ENCODE data around the gene CCNB1IP1. TPM values are rescaled to one million over a fixed set of nuclear protein-coding genes. Genes with fewer than 3 reads are reported as not detected.
"Not testable (repeated sequence)": the region's sequence is repeated elsewhere in the genome, so short reads cannot be mapped to it uniquely, and the experiment has no call there.

The CCNB1IP1 gene
- total RNA-seq, 1 donor from 2014 or later = 95.9 TPM

- Mint-ChIP-seq H3K27me3 (peaks cover 6% of the 10 kb centered on the region), H3K27ac (peak overlapping the region; percentile 98), H3K9me3 (no peaks in the 10 kb centered on the region), H3K4me3 (peak overlapping the region; percentile 95), H3K4me1 (ENCODE audit: unreplicated experiment) (peaks cover 5% of the 10 kb centered on the region), H3K36me3 (peaks cover 17% of the 10 kb centered on the region)
- no peak for DNase-seq (ENCODE audit: extremely low spot score, unreplicated experiment)
- TF ChIP-seq, protein P1, sequence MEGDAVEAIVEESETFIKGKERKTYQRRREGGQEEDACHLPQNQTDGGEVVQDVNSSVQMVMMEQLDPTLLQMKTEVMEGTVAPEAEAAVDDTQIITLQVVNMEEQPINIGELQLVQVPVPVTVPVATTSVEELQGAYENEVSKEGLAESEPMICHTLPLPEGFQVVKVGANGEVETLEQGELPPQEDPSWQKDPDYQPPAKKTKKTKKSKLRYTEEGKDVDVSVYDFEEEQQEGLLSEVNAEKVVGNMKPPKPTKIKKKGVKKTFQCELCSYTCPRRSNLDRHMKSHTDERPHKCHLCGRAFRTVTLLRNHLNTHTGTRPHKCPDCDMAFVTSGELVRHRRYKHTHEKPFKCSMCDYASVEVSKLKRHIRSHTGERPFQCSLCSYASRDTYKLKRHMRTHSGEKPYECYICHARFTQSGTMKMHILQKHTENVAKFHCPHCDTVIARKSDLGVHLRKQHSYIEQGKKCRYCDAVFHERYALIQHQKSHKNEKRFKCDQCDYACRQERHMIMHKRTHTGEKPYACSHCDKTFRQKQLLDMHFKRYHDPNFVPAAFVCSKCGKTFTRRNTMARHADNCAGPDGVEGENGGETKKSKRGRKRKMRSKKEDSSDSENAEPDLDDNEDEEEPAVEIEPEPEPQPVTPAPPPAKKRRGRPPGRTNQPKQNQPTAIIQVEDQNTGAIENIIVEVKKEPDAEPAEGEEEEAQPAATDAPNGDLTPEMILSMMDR (conservative IDR thresholded peaks at IDR 0.05) = peak; percentile 35
Measured at GRCh38 chr14:20343862-20344220, 10.8 kb upstream of the CCNB1IP1 start.

DNA sequence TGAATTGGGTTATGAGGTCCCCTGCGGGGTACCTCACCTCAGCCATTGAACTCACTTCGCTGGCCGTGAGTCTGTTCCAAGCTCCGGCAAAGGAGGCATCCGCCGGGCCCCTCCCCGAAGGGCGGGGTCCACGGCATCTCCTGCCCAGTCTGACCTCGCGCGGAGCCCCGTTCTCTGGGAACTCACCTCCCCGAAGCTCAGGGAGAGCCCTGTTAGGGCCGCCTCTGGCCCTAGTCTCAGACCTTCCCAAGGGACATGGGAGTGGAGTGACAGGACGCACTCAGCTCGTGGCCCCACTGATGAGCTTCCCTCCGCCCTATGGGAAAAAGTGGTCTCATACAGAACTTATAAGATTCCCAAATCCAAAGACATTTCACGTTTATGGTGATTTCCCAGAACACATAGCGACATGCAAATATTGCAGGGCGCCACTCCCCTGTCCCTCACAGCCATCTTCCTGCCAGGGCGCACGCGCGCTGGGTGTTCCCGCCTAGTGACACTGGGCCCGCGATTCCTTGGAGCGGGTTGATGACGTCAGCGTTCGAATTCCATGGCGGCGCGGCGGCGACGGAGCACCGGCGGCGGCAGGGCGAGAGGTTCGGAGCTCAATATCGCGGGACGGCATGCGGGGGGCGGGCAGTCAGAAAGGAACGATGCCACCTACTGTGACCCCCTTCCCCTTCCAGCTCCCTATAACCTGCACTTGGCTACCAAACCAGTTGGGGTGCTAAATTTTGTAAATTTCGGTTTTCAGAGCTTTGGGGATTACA is 10.2 kb upstream of the CCNB1IP1 start, which contains the start of gene PARP2:
Gene PARP2, plus strand, starts transcription at position 544 of the 770 bp plus-strand sequence. Its CDS starts 7 bp downstream, at position 551.
- TF ChIP-seq, protein P1 (conservative IDR thresholded peaks at IDR 0.05) = no peak
- Mint-ChIP-seq H3K4me1 (ENCODE audit: unreplicated experiment) (peaks cover 5% of the 10 kb centered on the region), H3K27ac (peak within 1 kb of the TSS; percentile 98), H3K36me3 (peaks cover 17% of the 10 kb centered on the region), H3K4me3 (peak within 1 kb of the TSS; percentile 95), H3K27me3 (peaks cover 9% of the 10 kb centered on the region), H3K9me3 (no peaks in the 10 kb centered on the region)
- peak; percentile 99 for DNase-seq (ENCODE audit: extremely low spot score, unreplicated experiment)

- DNase-seq (ENCODE audit: extremely low spot score, unreplicated experiment) = no peak
- H3K27ac Mint-ChIP-seq = peak overlapping the region; percentile 98
- peaks cover 9% of the 10 kb centered on the region for H3K27me3 Mint-ChIP-seq
- H3K9me3 Mint-ChIP-seq = no peaks in the 10 kb centered on the region
- H3K4me3 Mint-ChIP-seq = peak overlapping the region; percentile 95
- peaks cover 15% of the 10 kb centered on the region for H3K36me3 Mint-ChIP-seq
- TF ChIP-seq, protein P1 (conservative IDR thresholded peaks at IDR 0.05) = no peak
- H3K4me1 Mint-ChIP-seq (ENCODE audit: unreplicated experiment) = peaks cover 5% of the 10 kb centered on the region
Measured at GRCh38 chr14:20341646-20342045, 8.6 kb upstream of the CCNB1IP1 start.

- H3K4me1 Mint-ChIP-seq (ENCODE audit: unreplicated experiment); DNase-seq (ENCODE audit: extremely low spot score, unreplicated experiment); H3K27me3 Mint-ChIP-seq; H3K9me3 Mint-ChIP-seq; H3K27ac Mint-ChIP-seq: not testable (repeated sequence)
- H3K4me3 Mint-ChIP-seq = peak overlapping the region; percentile 53
- peaks cover 13% of the 10 kb centered on the region for H3K36me3 Mint-ChIP-seq
Measured at GRCh38 chr14:20341032-20341431, 8.0 kb upstream of the CCNB1IP1 start.

- Mint-ChIP-seq H3K27ac (no peak overlapping the region), H3K4me3 (no peak overlapping the region)
- TF ChIP-seq, protein P1 (conservative IDR thresholded peaks at IDR 0.05) = no peak
Measured at GRCh38 chr14:20334017-20334416, 938 bp upstream of the CCNB1IP1 start.

GRCh38 chr14:20333494-20333841 is 389 bp upstream of the CCNB1IP1 start:
- Mint-ChIP-seq H3K36me3 (peaks cover 4% of the 10 kb centered on the region), H3K27me3 (no peaks in the 10 kb centered on the region), H3K4me3 (peak overlapping the region; percentile 98), H3K27ac (peak overlapping the region; percentile 95), H3K9me3 (no peaks in the 10 kb centered on the region), H3K4me1 (ENCODE audit: unreplicated experiment) (peaks cover 16% of the 10 kb centered on the region)
- DNase-seq (ENCODE audit: extremely low spot score, unreplicated experiment) = no peak
- TF ChIP-seq, protein P1 (conservative IDR thresholded peaks at IDR 0.05) = no peak

More at GRCh38 chr14:20334017-20334416, 938 bp upstream of the CCNB1IP1 start:
- Mint-ChIP-seq H3K9me3 (no peaks in the 10 kb centered on the region), H3K27me3 (peaks cover 4% of the 10 kb centered on the region), H3K36me3 (peaks cover 4% of the 10 kb centered on the region), H3K4me1 (ENCODE audit: unreplicated experiment) (peaks cover 16% of the 10 kb centered on the region)
- DNase-seq (ENCODE audit: extremely low spot score, unreplicated experiment) = no peak
